Coronary artery (tissue), 2 donors: ENCODE data around the gene CCDC138.

Experiments used
- DNase-seq: peaks from one replicate; pipeline ENCODE4 v3.0.0-alpha.2; 2017; ENCODE audit warnings: low spot score
- H3K27ac ChIP-seq, 2 donors: fragments of 200-600 bp; sonication (generic); one replicate each; pipeline ENCODE4 v1.5.1; 2016 to 2019
- H3K4me3 ChIP-seq: fragments of 200-600 bp; sonication (generic); 2 replicates; pipeline ENCODE4 v1.5.1; 2016; ENCODE audit warnings: mild to moderate bottlenecking, moderate library complexity
- CTCF ChIP-seq: fragments of 200-600 bp; sonication (generic); IDR thresholded peaks from one replicate; pipeline ENCODE4 v1.5.1; 2019; ENCODE audit warnings: antibody characterized with exemption

CCDC138 gene

GRCh38 chr2:108923019-108923700 is 136.6 kb downstream of the CCDC138 start:
- Histone ChIP-seq H3K27ac (no peak overlapping the region), H3K4me3 (no peak overlapping the region)
- no peak for TF ChIP-seq CTCF
- DNase-seq = peak; percentile 59

- TF ChIP-seq CTCF = no peak
- Histone ChIP-seq H3K27ac (no peak overlapping the region), H3K4me3 (no peak overlapping the region)
- DNase-seq = peak; percentile 62
Observed at GRCh38 chr2:108923736-108924579, 137.4 kb downstream of the CCDC138 start.

GRCh38 chr2:108924580-108925251 is 138.1 kb downstream of the CCDC138 start:
- no peak for DNase-seq
- no peak overlapping the region for H3K27ac ChIP-seq
- no peak for TF ChIP-seq CTCF
- no peak overlapping the region for H3K4me3 ChIP-seq

GRCh38 chr2:108925286-108925685 is 138.7 kb downstream of the CCDC138 start:
- no peak overlapping the region for H3K27ac ChIP-seq
- no peak for TF ChIP-seq CTCF
- H3K4me3 ChIP-seq = no peak overlapping the region
- no peak for DNase-seq

GRCh38 chr2:108925735-108926134 is 139.2 kb downstream of the CCDC138 start:
- no peak overlapping the region for H3K27ac ChIP-seq
- H3K4me3 ChIP-seq = no peak overlapping the region
- TF ChIP-seq CTCF = no peak
- DNase-seq = no peak
